ENCODE measurements around the gene GPR22.

GPR22 gene

GRCh38 chr7:107453388-107453787 lies 16.5 kb upstream of the GPR22 start:
- Histone ChIP-seq H3K4me1 (ENCODE audit: low read length) (no peaks in the 10 kb centered on the region), H3K79me2 (ENCODE audit: low read length) (no peaks in the 10 kb centered on the region), H3K27me3 (ENCODE audit: low read depth, low read length) (no peaks in the 10 kb centered on the region), H3K27ac (ENCODE audit: low read length) (no peak overlapping the region), H3K4me2 (ENCODE audit: low read length) (no peak overlapping the region), H3K36me3 (replicated peaks; ENCODE audit: low read depth, low read length) (no peaks in the 10 kb centered on the region), H3K9ac (ENCODE audit: low read length) (no peak overlapping the region), H3K9me3 (ENCODE audit: insufficient read depth, low read length) (no peaks in the 10 kb centered on the region), H3K4me3 (ENCODE audit: low read length) (no peak overlapping the region), H2AFZ (ENCODE audit: low read depth, low read length) (no peak overlapping the region), H4K20me1 (ENCODE audit: insufficient read depth, low read length) (no peaks in the 10 kb centered on the region)
- TF ChIP-seq CTCF (IDR thresholded peaks at IDR 0.05; ENCODE audit: low read depth, low read length), result no peak

GRCh38 chr7:107461938-107462533 lies 7.8 kb upstream of the GPR22 start:
- H3K27me3 ChIP-seq (ENCODE audit: low read depth, low read length), result no peaks in the 10 kb centered on the region
- TF ChIP-seq CTCF (IDR thresholded peaks at IDR 0.05; ENCODE audit: low read depth, low read length) (no peak), EZH2phosphoT487 (IDR thresholded peaks at IDR 0.05; ENCODE audit: low read depth) (no peak)

GRCh38 chr7:107463139-107464078 lies 6.4 kb upstream of the GPR22 start:
- H3K4me1 ChIP-seq (ENCODE audit: low read length), result no peaks in the 10 kb centered on the region
- H3K9ac ChIP-seq (ENCODE audit: low read length), result no peak overlapping the region
- H3K4me2 ChIP-seq (ENCODE audit: low read length), result no peak overlapping the region
- H2AFZ ChIP-seq (ENCODE audit: low read depth, low read length), result no peak overlapping the region
- no peaks in the 10 kb centered on the region for H3K36me3 ChIP-seq (replicated peaks; ENCODE audit: low read depth, low read length)
- H4K20me1 ChIP-seq (ENCODE audit: insufficient read depth, low read length), result no peaks in the 10 kb centered on the region
- TF ChIP-seq EZH2phosphoT487 (IDR thresholded peaks at IDR 0.05; ENCODE audit: low read depth) (no peak), CTCF (IDR thresholded peaks at IDR 0.05; ENCODE audit: low read depth, low read length) (peak; percentile 82)
- no peaks in the 10 kb centered on the region for H3K9me3 ChIP-seq (ENCODE audit: insufficient read depth, low read length)
- no peak overlapping the region for H3K27ac ChIP-seq (ENCODE audit: low read length)
- no peaks in the 10 kb centered on the region for H3K27me3 ChIP-seq (ENCODE audit: low read depth, low read length)
- no peak overlapping the region for H3K4me3 ChIP-seq (ENCODE audit: low read length)
- no peaks in the 10 kb centered on the region for H3K79me2 ChIP-seq (ENCODE audit: low read length)

More at GRCh38 chr7:107461938-107462533, 7.8 kb upstream of the GPR22 start:
- Histone ChIP-seq H3K9me3 (ENCODE audit: insufficient read depth, low read length) (no peaks in the 10 kb centered on the region), H2AFZ (ENCODE audit: low read depth, low read length) (no peak overlapping the region), H3K9ac (ENCODE audit: low read length) (no peak overlapping the region), H3K36me3 (replicated peaks; ENCODE audit: low read depth, low read length) (no peaks in the 10 kb centered on the region), H3K4me3 (ENCODE audit: low read length) (no peak overlapping the region), H3K79me2 (ENCODE audit: low read length) (no peaks in the 10 kb centered on the region), H4K20me1 (ENCODE audit: insufficient read depth, low read length) (no peaks in the 10 kb centered on the region), H3K4me1 (ENCODE audit: low read length) (no peaks in the 10 kb centered on the region), H3K4me2 (ENCODE audit: low read length) (no peak overlapping the region), H3K27ac (ENCODE audit: low read length) (no peak overlapping the region)

GRCh38 chr7:107464666-107465226 lies 5.1 kb upstream of the GPR22 start:
- no peaks in the 10 kb centered on the region for H3K36me3 ChIP-seq (replicated peaks; ENCODE audit: low read depth, low read length)
- no peak overlapping the region for H3K27ac ChIP-seq (ENCODE audit: low read length)
- no peaks in the 10 kb centered on the region for H3K27me3 ChIP-seq (ENCODE audit: low read depth, low read length)
- H3K9ac ChIP-seq (ENCODE audit: low read length), result no peak overlapping the region
- H3K79me2 ChIP-seq (ENCODE audit: low read length), result no peaks in the 10 kb centered on the region
- H4K20me1 ChIP-seq (ENCODE audit: insufficient read depth, low read length), result no peaks in the 10 kb centered on the region; the same call in 1 of the 2 replicates
- no peaks in the 10 kb centered on the region for H3K9me3 ChIP-seq (ENCODE audit: insufficient read depth, low read length)
- TF ChIP-seq CTCF (IDR thresholded peaks at IDR 0.05; ENCODE audit: low read depth, low read length), result no peak
- no peak for TF ChIP-seq EZH2phosphoT487 (IDR thresholded peaks at IDR 0.05; ENCODE audit: low read depth)
- H3K4me2 ChIP-seq (ENCODE audit: low read length), result no peak overlapping the region
- H3K4me1 ChIP-seq (ENCODE audit: low read length), result no peaks in the 10 kb centered on the region
- H2AFZ ChIP-seq (ENCODE audit: low read depth, low read length), result no peak overlapping the region
- H3K4me3 ChIP-seq (ENCODE audit: low read length), result no peak overlapping the region

Data from OCI-LY3 (cell line).